MM.1S (cell line): Measurements from ENCODE around the gene CXorf51B.
"Not testable (repeated sequence)": the region's sequence is repeated elsewhere in the genome, so short reads cannot be mapped to it uniquely, and the experiment has no call there.

Experiments
- EZH2 ChIP-seq: fragments of 300-600 bp; sonication (generic); optimal IDR thresholded peaks from 2 replicates; pipeline ENCODE3; 2017; ENCODE audit warnings: low read depth, mild to moderate bottlenecking, antibody characterized with exemption, low read length, mixed read lengths
- EZH2phosphoT487 ChIP-seq: fragments of 300-600 bp; sonication (generic); IDR thresholded peaks from 2 replicates; pipeline ENCODE4 v1.6.1; 2018; ENCODE audit warnings: antibody characterized with exemption, low read length
- TF ChIP-seq, protein P1 (sequence below): fragments of 300-600 bp; sonication (generic); IDR thresholded peaks from 2 replicates; pipeline ENCODE4 v1.5.1; 2016; ENCODE audit warnings: antibody characterized with exemption, low read length, mixed read lengths

DNA sequence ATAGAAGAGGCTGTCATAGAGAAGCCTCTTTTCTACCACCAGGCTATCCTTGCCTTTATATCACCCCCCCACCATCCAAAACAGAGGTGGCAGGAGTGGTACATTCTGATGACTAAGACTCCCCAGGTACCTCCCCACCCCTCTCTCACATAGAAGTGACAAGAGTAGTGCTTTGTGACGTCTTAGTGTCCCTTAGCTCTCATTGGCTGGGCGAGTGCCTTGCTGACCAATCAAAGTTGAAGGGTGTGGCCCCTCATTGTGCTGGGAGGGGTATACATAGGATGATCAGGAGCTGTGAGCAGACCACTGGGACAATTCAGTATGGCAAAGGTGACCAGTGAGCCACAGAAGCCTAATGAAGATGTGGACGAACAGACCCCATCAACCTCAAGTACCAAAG, at the start of gene CXorf51B:
- TF ChIP-seq, protein P1, sequence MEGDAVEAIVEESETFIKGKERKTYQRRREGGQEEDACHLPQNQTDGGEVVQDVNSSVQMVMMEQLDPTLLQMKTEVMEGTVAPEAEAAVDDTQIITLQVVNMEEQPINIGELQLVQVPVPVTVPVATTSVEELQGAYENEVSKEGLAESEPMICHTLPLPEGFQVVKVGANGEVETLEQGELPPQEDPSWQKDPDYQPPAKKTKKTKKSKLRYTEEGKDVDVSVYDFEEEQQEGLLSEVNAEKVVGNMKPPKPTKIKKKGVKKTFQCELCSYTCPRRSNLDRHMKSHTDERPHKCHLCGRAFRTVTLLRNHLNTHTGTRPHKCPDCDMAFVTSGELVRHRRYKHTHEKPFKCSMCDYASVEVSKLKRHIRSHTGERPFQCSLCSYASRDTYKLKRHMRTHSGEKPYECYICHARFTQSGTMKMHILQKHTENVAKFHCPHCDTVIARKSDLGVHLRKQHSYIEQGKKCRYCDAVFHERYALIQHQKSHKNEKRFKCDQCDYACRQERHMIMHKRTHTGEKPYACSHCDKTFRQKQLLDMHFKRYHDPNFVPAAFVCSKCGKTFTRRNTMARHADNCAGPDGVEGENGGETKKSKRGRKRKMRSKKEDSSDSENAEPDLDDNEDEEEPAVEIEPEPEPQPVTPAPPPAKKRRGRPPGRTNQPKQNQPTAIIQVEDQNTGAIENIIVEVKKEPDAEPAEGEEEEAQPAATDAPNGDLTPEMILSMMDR = not testable (repeated sequence)
- not testable (repeated sequence) for TF ChIP-seq EZH2, EZH2phosphoT487
